Ascending aorta (tissue), 2 donors: ENCODE results near the gene ONECUT1. TPM values are rescaled to one million over a fixed set of nuclear protein-coding genes. Genes with fewer than 3 reads are reported as not detected.

Experiments used
- DNase-seq, 2 donors: peaks; one replicate each; pipeline ENCODE4 v3.0.0-alpha.2; 2019; ENCODE audit warnings: low spot score in 2 of 2
- H3K27ac ChIP-seq, 2 donors: fragments of 200-600 bp; sonication (generic); one replicate each; pipeline ENCODE4 v1.5.1; 2016 to 2017; ENCODE audit warnings: mild to moderate bottlenecking in 1 of 2
- H3K27me3 ChIP-seq: fragments of 200-600 bp; sonication (generic); one replicate; pipeline ENCODE4 v1.5.1; 2017
- H3K36me3 ChIP-seq, 2 donors: fragments of 200-600 bp; sonication (generic); one replicate each; pipeline ENCODE4 v1.5.1; 2016
- H3K4me1 ChIP-seq, 2 donors: fragments of 200-600 bp; sonication (generic); one replicate each; pipeline ENCODE4 v1.5.1; 2016 to 2017; ENCODE audit warnings: mild to moderate bottlenecking in 1 of 2
- H3K4me3 ChIP-seq, 2 donors: fragments of 200-600 bp; sonication (generic); one replicate each; pipeline ENCODE4 v1.5.1; 2016 to 2017; ENCODE audit warnings: mild to moderate bottlenecking in 1 of 2
- H3K9me3 ChIP-seq, 2 donors: fragments of 200-600 bp; sonication (generic); one replicate each; pipeline ENCODE4 v1.5.1; 2016
- CTCF ChIP-seq, 3 experiments: fragments of 200-600 bp in 2 of 3; fragments of 450-650 bp in 1 of 3; sonication (generic) in 2 of 3; IDR thresholded peaks; one replicate each; pipeline ENCODE4 v1.5.1; 2016 to 2019; ENCODE audit warnings: antibody characterized with exemption in 3 of 3, mild to moderate bottlenecking in 1 of 3, moderate library complexity in 1 of 3
- intact Hi-C: fragments of 100-400 bp; cut with DNase I; formaldehyde crosslinking; loops from one replicate; pipeline ENCODE4 v1.15.1; 2023
- total RNA-seq: library from RNA; depleted of rRNA; stranded (reverse); fragments of >200 nt; gene quantifications from one replicate; pipeline ENCODE4 v1.1.0, GENCODE V29; 2016

Gene ONECUT1
- total RNA-seq, 1 donor from 2014 or later, result 1.5 TPM

- DNase-seq, result no peak
- Histone ChIP-seq H3K4me3 (no peak overlapping the region), H3K36me3 (no peaks in the 10 kb centered on the region), H3K9me3 (no peaks in the 10 kb centered on the region), H3K27ac (no peak overlapping the region), H3K27me3 (peaks cover 14% of the 10 kb centered on the region), H3K4me1 (no peaks in the 10 kb centered on the region)
- no peak for TF ChIP-seq CTCF (IDR thresholded peaks at IDR 0.05)
- intact Hi-C loops, result no loop called here
Measured at GRCh38 chr15:52795464-52796227, 5.5 kb upstream of the ONECUT1 start.

- no peak for DNase-seq
- H3K9me3 ChIP-seq, result no peaks in the 10 kb centered on the region
- H3K4me3 ChIP-seq, result no peak overlapping the region
- H3K27ac ChIP-seq, result no peak overlapping the region
- H3K4me1 ChIP-seq, result peaks cover 0 to 2% of the 10 kb centered on the region in 2 donors
- H3K36me3 ChIP-seq, result no peaks in the 10 kb centered on the region
- intact Hi-C loops, result no loop called here
- no peak for TF ChIP-seq CTCF (IDR thresholded peaks at IDR 0.05)
- peaks cover 14% of the 10 kb centered on the region for H3K27me3 ChIP-seq
Measured at GRCh38 chr15:52794665-52795463, 4.7 kb upstream of the ONECUT1 start.

- intact Hi-C loops, result no loop called here
- no peak for TF ChIP-seq CTCF (IDR thresholded peaks at IDR 0.05)
- Histone ChIP-seq H3K4me3 (no peak overlapping the region), H3K4me1 (peaks cover 12 to 20% of the 10 kb centered on the region in 2 donors), H3K36me3 (no peaks in the 10 kb centered on the region), H3K27ac (no peak overlapping the region), H3K27me3 (peaks cover 30% of the 10 kb centered on the region), H3K9me3 (no peaks in the 10 kb centered on the region)
- DNase-seq, result no peak
Measured at GRCh38 chr15:52791776-52792175, 1.6 kb upstream of the ONECUT1 start.

GRCh38 chr15:52790941-52791751 is 1.0 kb upstream of the ONECUT1 start:
- no peak for TF ChIP-seq CTCF (IDR thresholded peaks at IDR 0.05)
- intact Hi-C loops, result no loop called here
- Histone ChIP-seq H3K4me3 (peak overlapping the region; percentile 49 to 68), H3K9me3 (no peaks in the 10 kb centered on the region), H3K27ac (no peak overlapping the region), H3K36me3 (no peaks in the 10 kb centered on the region), H3K27me3 (peaks cover 35% of the 10 kb centered on the region), H3K4me1 (peaks cover 12 to 20% of the 10 kb centered on the region in 2 donors)
- DNase-seq, result no peak

- Histone ChIP-seq H3K4me1 (peaks cover 12 to 29% of the 10 kb centered on the region in 2 donors), H3K36me3 (no peaks in the 10 kb centered on the region), H3K27me3 (peaks cover 42% of the 10 kb centered on the region), H3K27ac (no peak overlapping the region), H3K4me3 (peak overlapping the region; percentile 49 to 68), H3K9me3 (no peaks in the 10 kb centered on the region)
- intact Hi-C loops, result loop anchor here (10.0 kb wide), 1 partner anchor 405 kb away; no protein-coding TSS in a partner anchor
- TF ChIP-seq CTCF (IDR thresholded peaks at IDR 0.05), result no peak
- DNase-seq, result no peak
Measured at GRCh38 chr15:52789601-52790168, 451 bp downstream of the ONECUT1 start.
